HUES48 (cell line): Measurements from ENCODE around the gene ZFHX3.
"Not testable (repeated sequence)": the region's sequence is repeated elsewhere in the genome, so short reads cannot be mapped to it uniquely, and the experiment has no call there.

Source experiments
- H3K27ac ChIP-seq: one replicate; pipeline ENCODE4 v1.7.0; 2013; ENCODE audit warnings: low read depth, low read length, inconsistent platforms
- H3K27me3 ChIP-seq: 2 replicates; pipeline ENCODE4 v1.6.1; 2013; ENCODE audit warnings: mild to moderate bottlenecking, low read length; ENCODE audit not compliant: control insufficient read depth, insufficient read depth
- H3K36me3 ChIP-seq: 2 replicates; pipeline ENCODE4 v1.6.1; 2013; ENCODE audit warnings: low read length; ENCODE audit not compliant: control insufficient read depth, insufficient read depth
- H3K4me1 ChIP-seq: 2 replicates; pipeline ENCODE4 v1.6.1; 2013; ENCODE audit warnings: mild to moderate bottlenecking, low read length; ENCODE audit not compliant: control insufficient read depth, insufficient read depth
- H3K4me3 ChIP-seq: 2 replicates; pipeline ENCODE4 v1.5.1; 2013; ENCODE audit warnings: mild to moderate bottlenecking, low read depth, low read length
- H3K9ac ChIP-seq: 2 replicates; pipeline ENCODE4 v1.6.1; 2013; ENCODE audit warnings: mild to moderate bottlenecking, low read depth, low read length, moderate library complexity
- H3K9me3 ChIP-seq: 2 replicates; pipeline ENCODE4 v1.6.1; 2013; ENCODE audit warnings: low read length; ENCODE audit not compliant: control insufficient read depth, insufficient read depth

ZFHX3 gene

GRCh38 chr16:73083271-73083670 lies 35.3 kb upstream of the ZFHX3 start:
- Histone ChIP-seq H3K4me1 (no peaks in the 10 kb centered on the region), H3K4me3 (no peak overlapping the region), H3K9ac (no peak overlapping the region), H3K36me3 (no peaks in the 10 kb centered on the region), H3K9me3 (no peaks in the 10 kb centered on the region), H3K27me3 (no peaks in the 10 kb centered on the region), H3K27ac (no peak overlapping the region)

- H3K4me3 ChIP-seq, H3K27me3 ChIP-seq, H3K9ac ChIP-seq, H3K4me1 ChIP-seq, H3K36me3 ChIP-seq, H3K9me3 ChIP-seq, H3K27ac ChIP-seq: not testable (repeated sequence)
These were observed 34.7 kb upstream of the ZFHX3 start for GRCh38 chr16:73082634-73083051.

GRCh38 chr16:73080931-73081330 lies 33.0 kb upstream of the ZFHX3 start:
- Histone ChIP-seq H3K36me3 (no peaks in the 10 kb centered on the region), H3K27me3 (0 out of 2 replicates have a peak, but pooled peaks cover 5% of the 10 kb centered on the region), H3K9me3 (no peaks in the 10 kb centered on the region), H3K27ac (no peak overlapping the region), H3K9ac (no peak overlapping the region), H3K4me3 (no peak overlapping the region), H3K4me1 (no peaks in the 10 kb centered on the region)

GRCh38 chr16:73076324-73076810 lies 28.4 kb upstream of the ZFHX3 start:
- peaks cover 5% of the 10 kb centered on the region; the same call in 1 of the 2 replicates for H3K4me1 ChIP-seq
- no peak overlapping the region for H3K4me3 ChIP-seq
- no peak overlapping the region for H3K9ac ChIP-seq
- peaks cover 32% of the 10 kb centered on the region for H3K27me3 ChIP-seq
- no peak overlapping the region for H3K27ac ChIP-seq
- no peaks in the 10 kb centered on the region for H3K9me3 ChIP-seq
- H3K36me3 ChIP-seq = no peaks in the 10 kb centered on the region

GRCh38 chr16:73074382-73074781 lies 26.5 kb upstream of the ZFHX3 start:
- Histone ChIP-seq H3K9ac (no peak overlapping the region), H3K4me1 (peaks cover 11% of the 10 kb centered on the region), H3K27me3 (peaks cover 43% of the 10 kb centered on the region), H3K36me3 (no peaks in the 10 kb centered on the region), H3K27ac (no peak overlapping the region), H3K4me3 (no peak overlapping the region), H3K9me3 (no peaks in the 10 kb centered on the region)

GRCh38 chr16:73072051-73072450 lies 24.1 kb upstream of the ZFHX3 start:
- H3K9me3 ChIP-seq, H3K9ac ChIP-seq, H3K36me3 ChIP-seq, H3K4me3 ChIP-seq, H3K27ac ChIP-seq: not testable (repeated sequence)
- H3K4me1 ChIP-seq = peaks cover 23% of the 10 kb centered on the region
- peaks cover 66% of the 10 kb centered on the region for H3K27me3 ChIP-seq

GRCh38 chr16:73071131-73071940 lies 23.4 kb upstream of the ZFHX3 start:
- H3K4me3 ChIP-seq = peak overlapping the region; percentile 59
- H3K27ac ChIP-seq = no peak overlapping the region
- H3K27me3 ChIP-seq = peaks cover 72% of the 10 kb centered on the region
- peaks cover 30% of the 10 kb centered on the region for H3K4me1 ChIP-seq
- H3K9ac ChIP-seq = no peak overlapping the region
- H3K36me3 ChIP-seq = no peaks in the 10 kb centered on the region
- no peaks in the 10 kb centered on the region for H3K9me3 ChIP-seq

GRCh38 chr16:73069581-73070262 lies 21.8 kb upstream of the ZFHX3 start:
- H3K27ac ChIP-seq = no peak overlapping the region
- peaks cover 84% of the 10 kb centered on the region for H3K27me3 ChIP-seq
- H3K4me3 ChIP-seq = peak overlapping the region; percentile 61
- no peaks in the 10 kb centered on the region for H3K36me3 ChIP-seq
- no peak overlapping the region for H3K9ac ChIP-seq
- H3K4me1 ChIP-seq = peaks cover 43% of the 10 kb centered on the region
- H3K9me3 ChIP-seq = no peaks in the 10 kb centered on the region

GRCh38 chr16:73068541-73069401 lies 20.8 kb upstream of the ZFHX3 start:
- H3K27me3 ChIP-seq = peaks cover 87% of the 10 kb centered on the region

GRCh38 chr16:73067671-73068540 lies 20.0 kb upstream of the ZFHX3 start:
- Histone ChIP-seq H3K27me3 (peaks cover 89% of the 10 kb centered on the region), H3K4me3 (no peak overlapping the region), H3K4me1 (peaks cover 57% of the 10 kb centered on the region), H3K36me3 (no peaks in the 10 kb centered on the region), H3K9ac (no peak overlapping the region), H3K27ac (no peak overlapping the region), H3K9me3 (no peaks in the 10 kb centered on the region)

More at GRCh38 chr16:73068541-73069401, 20.8 kb upstream of the ZFHX3 start:
- Histone ChIP-seq H3K27ac (no peak overlapping the region), H3K36me3 (no peaks in the 10 kb centered on the region), H3K4me1 (peaks cover 53% of the 10 kb centered on the region), H3K4me3 (no peak overlapping the region), H3K9ac (no peak overlapping the region), H3K9me3 (no peaks in the 10 kb centered on the region)
